ENCODE results near the gene TOP1.
A peak's percentile ranks its signal among the peaks of the same experiment; 100 is the strongest.

Gene TOP1

GRCh38 chr20:41158082-41158625 is 129.5 kb downstream of the TOP1 start:
- peaks cover 27% of the 10 kb centered on the region for H3K36me3 ChIP-seq (ENCODE audit: control insufficient read depth, low read length)
- H4K20me1 ChIP-seq (ENCODE audit: control insufficient read depth, insufficient read depth, low read depth, low read length) = peaks cover 5% of the 10 kb centered on the region; the same call in 1 of the 2 replicates
- no peak for TF ChIP-seq CTCF (IDR thresholded peaks at IDR 0.05; ENCODE audit: low read depth, low read length, poor library complexity, severe bottlenecking)
- TF ChIP-seq EZH2phosphoT487 (IDR thresholded peaks at IDR 0.05; ENCODE audit: borderline replicate concordance, low read length) = no peak
- H3K9me3 ChIP-seq (ENCODE audit: control insufficient read depth, insufficient read depth, low read length) = no peaks in the 10 kb centered on the region
- H3K9me2 ChIP-seq (replicated peaks; ENCODE audit: control insufficient read depth, low read length) = no peaks in the 10 kb centered on the region
- H3K4me2 ChIP-seq (ENCODE audit: low read length) = peak overlapping the region; percentile 50; the same call in 1 of the 2 replicates
- no peak overlapping the region for H3K27ac ChIP-seq (ENCODE audit: low read depth, low read length)
- peaks cover 63% of the 10 kb centered on the region for H3K79me2 ChIP-seq (ENCODE audit: control insufficient read depth, low read length)
- H3K4me3 ChIP-seq (ENCODE audit: low read length) = no peak overlapping the region
- peaks cover 39% of the 10 kb centered on the region for H3K4me1 ChIP-seq (ENCODE audit: control insufficient read depth, low read length)
- H3K27me3 ChIP-seq (ENCODE audit: control insufficient read depth, low read length) = no peaks in the 10 kb centered on the region
- H3F3A ChIP-seq (ENCODE audit: control insufficient read depth, insufficient read depth) = no peaks in the 10 kb centered on the region

GRCh38 chr20:41159547-41159946 is 130.9 kb downstream of the TOP1 start:
- no peaks in the 10 kb centered on the region for H3K9me3 ChIP-seq (ENCODE audit: control insufficient read depth, insufficient read depth, low read length)
- peaks cover 30% of the 10 kb centered on the region for H3K4me1 ChIP-seq (ENCODE audit: control insufficient read depth, low read length)
- no peaks in the 10 kb centered on the region for H3K27me3 ChIP-seq (ENCODE audit: control insufficient read depth, low read length)
- H3K4me3 ChIP-seq (ENCODE audit: low read length) = no peak overlapping the region
- H3K36me3 ChIP-seq (ENCODE audit: control insufficient read depth, low read length) = peaks cover 41% of the 10 kb centered on the region
- TF ChIP-seq EZH2phosphoT487 (IDR thresholded peaks at IDR 0.05; ENCODE audit: borderline replicate concordance, low read length) = no peak
- no peak for TF ChIP-seq CTCF (IDR thresholded peaks at IDR 0.05; ENCODE audit: low read depth, low read length, poor library complexity, severe bottlenecking)
- no peak overlapping the region for H3K4me2 ChIP-seq (ENCODE audit: low read length)
- H3K27ac ChIP-seq (ENCODE audit: low read depth, low read length) = no peak overlapping the region
- H3K9me2 ChIP-seq (replicated peaks; ENCODE audit: control insufficient read depth, low read length) = no peaks in the 10 kb centered on the region
- peaks cover 49% of the 10 kb centered on the region for H3K79me2 ChIP-seq (ENCODE audit: control insufficient read depth, low read length)
- peaks cover 3% of the 10 kb centered on the region; the same call in 1 of the 2 replicates for H4K20me1 ChIP-seq (ENCODE audit: control insufficient read depth, insufficient read depth, low read depth, low read length)
- H3F3A ChIP-seq (ENCODE audit: control insufficient read depth, insufficient read depth) = no peaks in the 10 kb centered on the region

- H3F3A ChIP-seq (ENCODE audit: control insufficient read depth, insufficient read depth) = no peaks in the 10 kb centered on the region
- no peaks in the 10 kb centered on the region for H3K9me2 ChIP-seq (replicated peaks; ENCODE audit: control insufficient read depth, low read length)
- H3K79me2 ChIP-seq (ENCODE audit: control insufficient read depth, low read length) = peaks cover 38% of the 10 kb centered on the region
- H3K4me3 ChIP-seq (ENCODE audit: low read length) = no peak overlapping the region
- no peaks in the 10 kb centered on the region for H4K20me1 ChIP-seq (ENCODE audit: control insufficient read depth, insufficient read depth, low read depth, low read length)
- no peaks in the 10 kb centered on the region for H3K27me3 ChIP-seq (ENCODE audit: control insufficient read depth, low read length)
- no peaks in the 10 kb centered on the region for H3K9me3 ChIP-seq (ENCODE audit: control insufficient read depth, insufficient read depth, low read length)
- peaks cover 24% of the 10 kb centered on the region for H3K4me1 ChIP-seq (ENCODE audit: control insufficient read depth, low read length)
- H3K36me3 ChIP-seq (ENCODE audit: control insufficient read depth, low read length) = peaks cover 50% of the 10 kb centered on the region
- no peak overlapping the region for H3K27ac ChIP-seq (ENCODE audit: low read depth, low read length)
- TF ChIP-seq EZH2phosphoT487 (IDR thresholded peaks at IDR 0.05; ENCODE audit: borderline replicate concordance, low read length) (no peak), CTCF (IDR thresholded peaks at IDR 0.05; ENCODE audit: low read depth, low read length, poor library complexity, severe bottlenecking) (no peak)
- no peak overlapping the region for H3K4me2 ChIP-seq (ENCODE audit: low read length)
Observed at GRCh38 chr20:41160686-41161085, 132.1 kb downstream of the TOP1 start.
